Measurements from ENCODE around the gene PLEKHA6.
"Not testable (repeated sequence)": the region's sequence is repeated elsewhere in the genome, so short reads cannot be mapped to it uniquely, and the experiment has no call there.

PLEKHA6 gene

GRCh38 chr1:204241050-204241449, 118.7 kb downstream of the PLEKHA6 start:
- no peak overlapping the region for H2AFZ ChIP-seq (ENCODE audit: low read length)
- H3K4me1 ChIP-seq (ENCODE audit: low read length): no peaks in the 10 kb centered on the region
- no peak overlapping the region for H3K27ac ChIP-seq (ENCODE audit: low read length)
- no peaks in the 10 kb centered on the region for H3K9me3 ChIP-seq (replicated peaks; ENCODE audit: insufficient read depth, low read length)
- no peaks in the 10 kb centered on the region for H4K20me1 ChIP-seq (ENCODE audit: insufficient read depth, low read length)
- H3K4me3 ChIP-seq (ENCODE audit: low read length): no peak overlapping the region
- H3K9ac ChIP-seq (ENCODE audit: low read length): no peak overlapping the region
- no peak overlapping the region for H3K4me2 ChIP-seq (ENCODE audit: low read depth, low read length)
- TF ChIP-seq CTCF (IDR thresholded peaks at IDR 0.05; ENCODE audit: low read length) (no peak), EZH2 (optimal IDR thresholded peaks at IDR 0.05; ENCODE audit: low read depth, low read length) (no peak), EZH2phosphoT487 (IDR thresholded peaks at IDR 0.05; ENCODE audit: low read length) (no peak)
- no peaks in the 10 kb centered on the region for H3K36me3 ChIP-seq (replicated peaks; ENCODE audit: insufficient read depth, low read length)
- H3K9me2 ChIP-seq (replicated peaks; ENCODE audit: insufficient read depth, low read length): no peaks in the 10 kb centered on the region
- no peaks in the 10 kb centered on the region for H3K27me3 ChIP-seq (replicated peaks; ENCODE audit: insufficient read depth, low read length)
- no peaks in the 10 kb centered on the region for H3K79me2 ChIP-seq (ENCODE audit: low read length)
- no peak for DNase-seq
- no peaks in the 10 kb centered on the region for H3F3A ChIP-seq (ENCODE audit: insufficient read depth, low read length)

- TF ChIP-seq CTCF (IDR thresholded peaks at IDR 0.05; ENCODE audit: low read length) (no peak), EZH2 (optimal IDR thresholded peaks at IDR 0.05; ENCODE audit: low read depth, low read length) (no peak), EZH2phosphoT487 (IDR thresholded peaks at IDR 0.05; ENCODE audit: low read length) (no peak)
- H2AFZ ChIP-seq (ENCODE audit: low read length): no peak overlapping the region
- DNase-seq: no peak
- no peaks in the 10 kb centered on the region for H3K27me3 ChIP-seq (replicated peaks; ENCODE audit: insufficient read depth, low read length)
- H3K36me3 ChIP-seq (replicated peaks; ENCODE audit: insufficient read depth, low read length): no peaks in the 10 kb centered on the region
- no peak overlapping the region for H3K9ac ChIP-seq (ENCODE audit: low read length)
- no peaks in the 10 kb centered on the region for H3K79me2 ChIP-seq (ENCODE audit: low read length)
- no peaks in the 10 kb centered on the region for H3K9me2 ChIP-seq (replicated peaks; ENCODE audit: insufficient read depth, low read length)
- H3F3A ChIP-seq (ENCODE audit: insufficient read depth, low read length): no peaks in the 10 kb centered on the region
- no peak overlapping the region for H3K27ac ChIP-seq (ENCODE audit: low read length)
- no peaks in the 10 kb centered on the region for H4K20me1 ChIP-seq (ENCODE audit: insufficient read depth, low read length)
- no peak overlapping the region for H3K4me2 ChIP-seq (ENCODE audit: low read depth, low read length)
- no peak overlapping the region for H3K4me3 ChIP-seq (ENCODE audit: low read length)
- H3K4me1 ChIP-seq (ENCODE audit: low read length): no peaks in the 10 kb centered on the region
- H3K9me3 ChIP-seq (replicated peaks; ENCODE audit: insufficient read depth, low read length): no peaks in the 10 kb centered on the region
These were observed 119.5 kb downstream of the PLEKHA6 start for GRCh38 chr1:204240233-204240632.

GRCh38 chr1:204239401-204239800, 120.3 kb downstream of the PLEKHA6 start:
- not testable (repeated sequence) for H3F3A ChIP-seq (ENCODE audit: insufficient read depth, low read length); H3K79me2 ChIP-seq (ENCODE audit: low read length); H4K20me1 ChIP-seq (ENCODE audit: insufficient read depth, low read length); H3K9me3 ChIP-seq (replicated peaks; ENCODE audit: insufficient read depth, low read length); H3K9ac ChIP-seq (ENCODE audit: low read length); H3K9me2 ChIP-seq (replicated peaks; ENCODE audit: insufficient read depth, low read length); DNase-seq; H3K4me1 ChIP-seq (ENCODE audit: low read length); H3K4me2 ChIP-seq (ENCODE audit: low read depth, low read length); H3K27me3 ChIP-seq (replicated peaks; ENCODE audit: insufficient read depth, low read length); H3K36me3 ChIP-seq (replicated peaks; ENCODE audit: insufficient read depth, low read length); H2AFZ ChIP-seq (ENCODE audit: low read length); H3K27ac ChIP-seq (ENCODE audit: low read length); H3K4me3 ChIP-seq (ENCODE audit: low read length)

GRCh38 chr1:204238520-204238919, 121.2 kb downstream of the PLEKHA6 start:
- not testable (repeated sequence) for H3K27me3 ChIP-seq (replicated peaks; ENCODE audit: insufficient read depth, low read length); H3K4me3 ChIP-seq (ENCODE audit: low read length); H2AFZ ChIP-seq (ENCODE audit: low read length); H3K9me2 ChIP-seq (replicated peaks; ENCODE audit: insufficient read depth, low read length); H4K20me1 ChIP-seq (ENCODE audit: insufficient read depth, low read length); H3K79me2 ChIP-seq (ENCODE audit: low read length); DNase-seq; H3K9me3 ChIP-seq (replicated peaks; ENCODE audit: insufficient read depth, low read length); H3K4me1 ChIP-seq (ENCODE audit: low read length); H3K4me2 ChIP-seq (ENCODE audit: low read depth, low read length); H3K9ac ChIP-seq (ENCODE audit: low read length); H3K36me3 ChIP-seq (replicated peaks; ENCODE audit: insufficient read depth, low read length); H3K27ac ChIP-seq (ENCODE audit: low read length); H3F3A ChIP-seq (ENCODE audit: insufficient read depth, low read length)

GRCh38 chr1:204237515-204237914, 122.2 kb downstream of the PLEKHA6 start:
- H3K4me2 ChIP-seq (ENCODE audit: low read depth, low read length); H3K36me3 ChIP-seq (replicated peaks; ENCODE audit: insufficient read depth, low read length): not testable (repeated sequence)

More at GRCh38 chr1:204237515-204237914, 122.2 kb downstream of the PLEKHA6 start:
- H3K4me1 ChIP-seq (ENCODE audit: low read length); H3K27me3 ChIP-seq (replicated peaks; ENCODE audit: insufficient read depth, low read length); H3K4me3 ChIP-seq (ENCODE audit: low read length); H3K9me2 ChIP-seq (replicated peaks; ENCODE audit: insufficient read depth, low read length); H3K27ac ChIP-seq (ENCODE audit: low read length); DNase-seq; H3K79me2 ChIP-seq (ENCODE audit: low read length); H2AFZ ChIP-seq (ENCODE audit: low read length); H4K20me1 ChIP-seq (ENCODE audit: insufficient read depth, low read length); H3F3A ChIP-seq (ENCODE audit: insufficient read depth, low read length); H3K9me3 ChIP-seq (replicated peaks; ENCODE audit: insufficient read depth, low read length); H3K9ac ChIP-seq (ENCODE audit: low read length): not testable (repeated sequence)

All from MM.1S (cell line).